ENCODE measurements around the gene PPP1R13B.
A peak's percentile ranks its signal among the peaks of the same experiment; 100 is the strongest.

The PPP1R13B gene

GRCh38 chr14:103881268-103882201, 34.2 kb upstream of the PPP1R13B start:
- Histone ChIP-seq H3F3A (ENCODE audit: insufficient read depth, low read length) (no peaks in the 10 kb centered on the region), H3K36me3 (ENCODE audit: insufficient read depth, low read length) (no peaks in the 10 kb centered on the region), H3K27ac (ENCODE audit: low read depth, low read length, poor library complexity, severe bottlenecking) (no peak overlapping the region), H3K4me2 (ENCODE audit: low read length) (no peak overlapping the region), H2AFZ (ENCODE audit: low read length) (no peak overlapping the region), H3K4me3 (ENCODE audit: low read depth, low read length, poor library complexity, severe bottlenecking) (no peak overlapping the region), H3K9me2 (ENCODE audit: low read depth, low read length) (no peaks in the 10 kb centered on the region), H4K20me1 (ENCODE audit: insufficient read depth, low read length) (no peaks in the 10 kb centered on the region), H3K9me3 (ENCODE audit: low read length) (no peaks in the 10 kb centered on the region), H3K4me1 (ENCODE audit: insufficient read depth, low read length, severe bottlenecking) (peaks cover 6% of the 10 kb centered on the region), H3K27me3 (ENCODE audit: insufficient read depth, low read length) (peaks cover 10% of the 10 kb centered on the region), H3K9ac (ENCODE audit: low read length) (no peak overlapping the region), H3K79me2 (ENCODE audit: insufficient read depth, low read length) (no peaks in the 10 kb centered on the region)
- TF ChIP-seq CTCF (IDR thresholded peaks at IDR 0.05; ENCODE audit: low read length) (no peak), EZH2 (IDR thresholded peaks at IDR 0.05; ENCODE audit: borderline replicate concordance, low read length) (no peak)

GRCh38 chr14:103880348-103881267, 33.2 kb upstream of the PPP1R13B start:
- H3K4me2 ChIP-seq (ENCODE audit: low read length): peak overlapping the region; percentile 19; the same call in 1 of the 2 replicates
- no peak overlapping the region for H2AFZ ChIP-seq (ENCODE audit: low read length)
- H3K4me1 ChIP-seq (ENCODE audit: insufficient read depth, low read length, severe bottlenecking): peaks cover 6% of the 10 kb centered on the region
- H4K20me1 ChIP-seq (ENCODE audit: insufficient read depth, low read length): no peaks in the 10 kb centered on the region
- H3K4me3 ChIP-seq (ENCODE audit: low read depth, low read length, poor library complexity, severe bottlenecking): no peak overlapping the region
- TF ChIP-seq CTCF (IDR thresholded peaks at IDR 0.05; ENCODE audit: low read length): no peak
- no peak for TF ChIP-seq EZH2 (IDR thresholded peaks at IDR 0.05; ENCODE audit: borderline replicate concordance, low read length)
- H3K79me2 ChIP-seq (ENCODE audit: insufficient read depth, low read length): no peaks in the 10 kb centered on the region
- H3K36me3 ChIP-seq (ENCODE audit: insufficient read depth, low read length): no peaks in the 10 kb centered on the region
- no peaks in the 10 kb centered on the region for H3K9me3 ChIP-seq (ENCODE audit: low read length)
- no peaks in the 10 kb centered on the region for H3F3A ChIP-seq (ENCODE audit: insufficient read depth, low read length)
- no peak overlapping the region for H3K27ac ChIP-seq (ENCODE audit: low read depth, low read length, poor library complexity, severe bottlenecking)
- H3K9me2 ChIP-seq (ENCODE audit: low read depth, low read length): no peaks in the 10 kb centered on the region
- H3K27me3 ChIP-seq (ENCODE audit: insufficient read depth, low read length): peaks cover 10% of the 10 kb centered on the region
- H3K9ac ChIP-seq (ENCODE audit: low read length): no peak overlapping the region

- Histone ChIP-seq H3K4me2 (ENCODE audit: low read length) (peak overlapping the region; percentile 19; the same call in 1 of the 2 replicates), H3K27me3 (ENCODE audit: insufficient read depth, low read length) (peaks cover 10% of the 10 kb centered on the region), H3K79me2 (ENCODE audit: insufficient read depth, low read length) (no peaks in the 10 kb centered on the region), H3K9me3 (ENCODE audit: low read length) (no peaks in the 10 kb centered on the region), H3K9me2 (ENCODE audit: low read depth, low read length) (no peaks in the 10 kb centered on the region), H3F3A (ENCODE audit: insufficient read depth, low read length) (no peaks in the 10 kb centered on the region), H2AFZ (ENCODE audit: low read length) (no peak overlapping the region), H3K27ac (ENCODE audit: low read depth, low read length, poor library complexity, severe bottlenecking) (no peak overlapping the region), H4K20me1 (ENCODE audit: insufficient read depth, low read length) (no peaks in the 10 kb centered on the region), H3K4me3 (ENCODE audit: low read depth, low read length, poor library complexity, severe bottlenecking) (no peak overlapping the region), H3K36me3 (ENCODE audit: insufficient read depth, low read length) (no peaks in the 10 kb centered on the region), H3K4me1 (ENCODE audit: insufficient read depth, low read length, severe bottlenecking) (peaks cover 6% of the 10 kb centered on the region), H3K9ac (ENCODE audit: low read length) (no peak overlapping the region)
- no peak for TF ChIP-seq EZH2 (IDR thresholded peaks at IDR 0.05; ENCODE audit: borderline replicate concordance, low read length)
- no peak for TF ChIP-seq CTCF (IDR thresholded peaks at IDR 0.05; ENCODE audit: low read length)
Measured at GRCh38 chr14:103879570-103880347, 32.4 kb upstream of the PPP1R13B start.
